Jurkat, Clone E6-1 (cell line): ENCODE results near the gene APBB1IP.
"Not testable (repeated sequence)": the region's sequence is repeated elsewhere in the genome, so short reads cannot be mapped to it uniquely, and the experiment has no call there.

Experiments
- DNase-seq: peaks from one replicate; pipeline ENCODE4 v3.0.0-alpha.2; 2011; ENCODE audit warnings: low read depth, low spot score
- H3K4me3 ChIP-seq: 2 replicates; pipeline ENCODE4 v1.5.1; 2011; ENCODE audit warnings: mild to moderate bottlenecking, low read length, control low read depth, moderate library complexity

Gene APBB1IP

GRCh38 chr10:26528715-26529393 is 90.7 kb downstream of the APBB1IP start:
- H3K4me3 ChIP-seq = no peak overlapping the region
- no peak for DNase-seq

GRCh38 chr10:26534384-26534783 is 96.2 kb downstream of the APBB1IP start:
- DNase-seq = no peak
- no peak overlapping the region for H3K4me3 ChIP-seq

- no peak overlapping the region for H3K4me3 ChIP-seq
- peak; percentile 15 for DNase-seq
These were observed 102.5 kb downstream of the APBB1IP start for GRCh38 chr10:26540601-26541000.

- DNase-seq = no peak
- no peak overlapping the region for H3K4me3 ChIP-seq
These were observed 105.6 kb downstream of the APBB1IP start for GRCh38 chr10:26543567-26544306.

- H3K4me3 ChIP-seq = no peak overlapping the region
- DNase-seq = no peak
These were observed 106.8 kb downstream of the APBB1IP start for GRCh38 chr10:26544932-26545331.

GRCh38 chr10:26550774-26551526 is 112.8 kb downstream of the APBB1IP start:
- no peak overlapping the region for H3K4me3 ChIP-seq
- no peak for DNase-seq

GRCh38 chr10:26554246-26554645 is 116.1 kb downstream of the APBB1IP start:
- DNase-seq = no peak

GRCh38 chr10:26555719-26556368 is 117.7 kb downstream of the APBB1IP start:
- DNase-seq = no peak
- H3K4me3 ChIP-seq = no peak overlapping the region

More at GRCh38 chr10:26554246-26554645, 116.1 kb downstream of the APBB1IP start:
- no peak overlapping the region for H3K4me3 ChIP-seq

GRCh38 chr10:26556748-26557640 is 118.9 kb downstream of the APBB1IP start:
- peak; percentile 38 for DNase-seq
- no peak overlapping the region for H3K4me3 ChIP-seq

GRCh38 chr10:26557641-26558014 is 119.5 kb downstream of the APBB1IP start:
- DNase-seq = no peak
- H3K4me3 ChIP-seq = no peak overlapping the region

GRCh38 chr10:26566525-26567350 is 128.6 kb downstream of the APBB1IP start:
- no peak overlapping the region for H3K4me3 ChIP-seq
- DNase-seq = no peak

- no peak for DNase-seq
These were observed 129.2 kb downstream of the APBB1IP start for GRCh38 chr10:26567351-26567721.

GRCh38 chr10:26571655-26572054 is 133.5 kb downstream of the APBB1IP start:
- DNase-seq = no peak
- H3K4me3 ChIP-seq = no peak overlapping the region

More at GRCh38 chr10:26567351-26567721, 129.2 kb downstream of the APBB1IP start:
- no peak overlapping the region for H3K4me3 ChIP-seq

- no peak for DNase-seq
- no peak overlapping the region for H3K4me3 ChIP-seq
These were observed 135.5 kb downstream of the APBB1IP start for GRCh38 chr10:26573674-26574073.

GRCh38 chr10:26574783-26575182 is 136.6 kb downstream of the APBB1IP start:
- no peak for DNase-seq
- no peak overlapping the region for H3K4me3 ChIP-seq

GRCh38 chr10:26578371-26578770 is 140.2 kb downstream of the APBB1IP start:
- H3K4me3 ChIP-seq, DNase-seq: not testable (repeated sequence)

GRCh38 chr10:26579256-26580063 is 141.3 kb downstream of the APBB1IP start:
- no peak for DNase-seq

More at GRCh38 chr10:26579256-26580063, 141.3 kb downstream of the APBB1IP start:
- H3K4me3 ChIP-seq = no peak overlapping the region
